Uterus (tissue), 4 donors: Measurements from ENCODE around the gene CYP3A4. TPM values are rescaled to one million over a fixed set of nuclear protein-coding genes. Genes with fewer than 3 reads are reported as not detected.

Source experiments
- DNase-seq, 2 donors: peaks; one replicate each; pipeline ENCODE4 v3.0.0-alpha.2; 2019 to 2020
- H3K27ac ChIP-seq, 2 donors: fragments of 200-600 bp; sonication (generic); 1 replicate in 1 of 2; 2 replicates in 1 of 2; pipeline ENCODE4 v1.5.1; 2016 to 2018
- H3K27me3 ChIP-seq, 2 donors: fragments of 200-600 bp; sonication (generic); one replicate each; pipeline ENCODE4 v1.5.1; 2018 to 2019; ENCODE audit warnings: control low read depth in 1 of 2
- H3K36me3 ChIP-seq, 2 donors: fragments of 200-600 bp; sonication (generic); one replicate each; pipeline ENCODE4 v1.5.1; 2019; ENCODE audit warnings: control low read depth in 1 of 2
- H3K4me1 ChIP-seq, 2 donors: fragments of 200-600 bp; sonication (generic); one replicate each; pipeline ENCODE4 v1.5.1; 2018 to 2019; ENCODE audit warnings: control low read depth in 1 of 2
- H3K4me3 ChIP-seq, 2 donors: fragments of 200-600 bp; sonication (generic); 1 replicate in 1 of 2; 2 replicates in 1 of 2; pipeline ENCODE4 v1.5.1; 2018 to 2019; ENCODE audit warnings: mild to moderate bottlenecking in 1 of 2
- H3K9me3 ChIP-seq, 2 donors: fragments of 200-600 bp; sonication (generic); one replicate each; pipeline ENCODE4 v1.5.1; 2019; ENCODE audit warnings: control low read depth in 1 of 2
- POLR2A ChIP-seq, 2 donors: fragments of 450-650 bp; IDR thresholded peaks; one replicate each; pipeline ENCODE4 v1.6.1; 2016; ENCODE audit warnings: antibody characterized with exemption in 2 of 2, mild to moderate bottlenecking in 1 of 2, moderate library complexity in 1 of 2
- intact Hi-C: fragments of 100-400 bp; cut with DNase I; formaldehyde crosslinking; loops from one replicate; pipeline ENCODE4 v1.15.1; 2023; ENCODE audit warnings: low total_unique reads
- small RNA-seq: library from RNA; depleted of rRNA; stranded (forward); fragments of <200 nt; gene quantifications from one replicate; pipeline ENCODE3, GENCODE V24; 2016
- total RNA-seq, 4 donors: library from RNA; depleted of rRNA in 3 of 4; stranded (reverse); fragments of >200 nt in 3 of 4; gene quantifications; one replicate each; pipeline versions ENCODE4 v1.1.0 to v1.2.4, GENCODE V29; 2014 to 2023
- TF ChIP-seq, protein P1 (sequence below), 4 experiments: fragments of 200-600 bp in 2 of 4; fragments of 450-650 bp in 2 of 4; sonication (generic) in 2 of 4; IDR thresholded peaks; one replicate each; pipeline ENCODE4 v1.5.1; 2016 to 2019; ENCODE audit warnings: antibody characterized with exemption in 4 of 4, mild to moderate bottlenecking in 2 of 4, moderate library complexity in 1 of 4
- donor health status: DM: yes; HTN: yes; CAD: no.

Gene CYP3A4
- total RNA-seq, 4 donors from 2014 or later: 0.18 TPM; not detected in 3

DNA sequence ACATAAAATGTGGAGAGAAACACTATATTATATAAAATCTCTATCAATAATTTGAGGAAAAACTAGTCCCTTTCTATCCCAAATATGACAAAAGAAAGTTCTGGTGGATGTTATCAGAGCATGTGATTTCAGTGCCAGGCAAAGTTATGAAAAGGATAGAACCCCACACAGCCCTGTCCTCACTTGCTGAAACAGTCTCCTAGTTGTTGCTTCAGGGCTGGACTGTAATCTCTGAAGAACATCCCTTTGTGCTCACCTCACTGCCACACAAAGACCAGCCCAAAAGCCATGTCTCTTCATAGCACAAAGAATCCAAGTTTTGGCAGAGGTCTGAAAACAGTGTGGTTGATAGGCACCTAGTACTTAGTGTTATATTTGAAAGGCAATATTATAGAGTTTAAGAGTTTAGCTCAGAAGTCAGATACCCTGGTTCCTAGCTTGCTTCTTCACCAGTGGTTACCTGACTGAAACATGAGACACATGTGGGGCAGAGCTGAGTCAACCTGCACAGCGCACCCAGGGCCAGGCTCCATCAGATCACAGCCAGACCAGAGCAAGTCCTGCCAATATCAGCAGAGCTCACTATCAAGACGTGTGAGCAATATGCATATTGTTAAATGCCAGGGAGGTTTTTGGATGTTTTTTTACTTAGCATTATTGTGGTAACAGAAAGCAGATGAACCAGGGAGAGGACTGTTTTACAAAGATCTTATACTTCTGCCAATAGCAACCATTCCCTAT lies 74.0 kb downstream of the CYP3A4 start:
- no peaks in the 10 kb centered on the region for H3K4me1 ChIP-seq
- no peak overlapping the region for H3K27ac ChIP-seq
- intact Hi-C loops: no loop called here
- TF ChIP-seq, protein P1, sequence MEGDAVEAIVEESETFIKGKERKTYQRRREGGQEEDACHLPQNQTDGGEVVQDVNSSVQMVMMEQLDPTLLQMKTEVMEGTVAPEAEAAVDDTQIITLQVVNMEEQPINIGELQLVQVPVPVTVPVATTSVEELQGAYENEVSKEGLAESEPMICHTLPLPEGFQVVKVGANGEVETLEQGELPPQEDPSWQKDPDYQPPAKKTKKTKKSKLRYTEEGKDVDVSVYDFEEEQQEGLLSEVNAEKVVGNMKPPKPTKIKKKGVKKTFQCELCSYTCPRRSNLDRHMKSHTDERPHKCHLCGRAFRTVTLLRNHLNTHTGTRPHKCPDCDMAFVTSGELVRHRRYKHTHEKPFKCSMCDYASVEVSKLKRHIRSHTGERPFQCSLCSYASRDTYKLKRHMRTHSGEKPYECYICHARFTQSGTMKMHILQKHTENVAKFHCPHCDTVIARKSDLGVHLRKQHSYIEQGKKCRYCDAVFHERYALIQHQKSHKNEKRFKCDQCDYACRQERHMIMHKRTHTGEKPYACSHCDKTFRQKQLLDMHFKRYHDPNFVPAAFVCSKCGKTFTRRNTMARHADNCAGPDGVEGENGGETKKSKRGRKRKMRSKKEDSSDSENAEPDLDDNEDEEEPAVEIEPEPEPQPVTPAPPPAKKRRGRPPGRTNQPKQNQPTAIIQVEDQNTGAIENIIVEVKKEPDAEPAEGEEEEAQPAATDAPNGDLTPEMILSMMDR (IDR thresholded peaks at IDR 0.05): no peak
- TF ChIP-seq POLR2A (IDR thresholded peaks at IDR 0.05): no peak
- H3K4me3 ChIP-seq: no peak overlapping the region
- DNase-seq: no peak
- no peaks in the 10 kb centered on the region for H3K27me3 ChIP-seq
- peaks cover 0 to 5% of the 10 kb centered on the region in 2 donors for H3K9me3 ChIP-seq
- H3K36me3 ChIP-seq: no peaks in the 10 kb centered on the region

DNA sequence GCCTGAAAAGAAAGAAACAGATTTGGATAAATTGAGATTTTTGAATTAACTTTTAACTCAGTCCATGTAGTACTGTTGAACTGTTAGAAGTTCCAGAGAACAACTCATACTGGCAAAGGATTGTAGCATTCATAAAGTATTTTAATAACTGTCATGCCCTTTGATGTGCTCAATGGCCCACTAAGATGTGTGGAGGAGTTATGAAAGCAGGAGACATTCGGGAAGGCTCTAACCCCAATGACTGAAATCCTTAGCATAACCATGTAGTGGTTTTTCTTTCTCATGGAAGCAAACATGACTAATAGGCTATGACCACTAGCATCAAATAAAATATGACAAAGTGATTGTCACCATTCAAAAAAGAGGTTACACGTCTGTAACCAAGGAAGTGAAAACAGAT lies 74.7 kb downstream of the CYP3A4 start:
- DNase-seq: no peak
- no peak overlapping the region for H3K4me3 ChIP-seq
- intact Hi-C loops: no loop called here
- peaks cover 0 to 5% of the 10 kb centered on the region in 2 donors for H3K9me3 ChIP-seq
- H3K36me3 ChIP-seq: no peaks in the 10 kb centered on the region
- no peaks in the 10 kb centered on the region for H3K27me3 ChIP-seq
- no peak for TF ChIP-seq POLR2A (IDR thresholded peaks at IDR 0.05)
- TF ChIP-seq, protein P1 (IDR thresholded peaks at IDR 0.05): no peak
- H3K4me1 ChIP-seq: no peaks in the 10 kb centered on the region
- no peak overlapping the region for H3K27ac ChIP-seq

DNA sequence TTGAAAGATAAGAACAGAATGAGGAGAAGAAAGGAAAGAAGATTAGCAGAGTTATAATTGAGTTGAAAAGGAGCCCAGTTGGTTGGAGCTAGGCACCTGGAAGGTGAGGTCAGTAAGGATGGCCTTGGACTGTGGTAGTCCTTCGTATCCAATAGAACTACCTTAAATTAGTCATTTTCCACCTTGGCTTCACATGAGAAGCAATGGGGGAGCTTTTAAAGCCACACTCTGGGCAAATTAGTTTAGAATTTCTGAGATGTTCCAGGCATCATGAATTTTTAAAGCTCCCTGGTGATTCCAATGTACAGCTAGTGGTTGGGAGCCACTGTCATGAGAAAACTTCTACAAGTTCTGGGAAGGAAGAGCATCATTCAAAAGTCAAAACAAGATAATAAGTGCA lies 76.9 kb downstream of the CYP3A4 start:
- intact Hi-C loops: no loop called here
- TF ChIP-seq, protein P1 (IDR thresholded peaks at IDR 0.05): no peak
- no peak for TF ChIP-seq POLR2A (IDR thresholded peaks at IDR 0.05)
- Histone ChIP-seq H3K27me3 (no peaks in the 10 kb centered on the region), H3K9me3 (peaks cover 0 to 5% of the 10 kb centered on the region in 2 donors), H3K27ac (no peak overlapping the region), H3K36me3 (no peaks in the 10 kb centered on the region), H3K4me3 (no peak overlapping the region), H3K4me1 (no peaks in the 10 kb centered on the region)
- DNase-seq: no peak

Small RNA genes within 50 kb of the gene (small RNA-seq; reads per million reads assigned to genes)
- gene CYP3A137P: not detected

Other genes with a start within 250 kb of the CYP3A4 start
- gene FAM200A, start 232.1 kb downstream of the CYP3A4 start, total RNA-seq: 10 to 100 TPM in 1 of 4 donors, 1 to 10 TPM in 3; 1.3 to 22.6 (median 5.1) TPM
- 100 to 1,000 TPM in 2 of 4 donors, 10 to 100 TPM in 2; 37.1 to 142 (median 99.9) TPM for gene ZNF655, start 225.5 kb downstream of the CYP3A4 start, total RNA-seq
- gene TMEM225B, start 185.9 kb downstream of the CYP3A4 start, total RNA-seq: 1 to 10 TPM in 1 of 4 donors, under 1 TPM in 3; 0.29 to 2.2 (median 0.66) TPM
- gene ZSCAN25, start 167.2 kb downstream of the CYP3A4 start, total RNA-seq: 10 to 100 TPM in 3 of 4 donors, 1 to 10 TPM in 1; 6.8 to 26.9 (median 22.8) TPM
- 10 to 100 TPM in 1 of 4 donors, 1 to 10 TPM in 1, under 1 TPM in 1, not detected in 1; 0.51 to 17.3 (median 4.4) TPM for gene CYP3A5, start 104.2 kb downstream of the CYP3A4 start, total RNA-seq
- under 1 TPM in 1 of 4 donors, not detected in 3; 0.91 TPM for gene CYP3A7, start 49.0 kb downstream of the CYP3A4 start, total RNA-seq
- under 1 TPM in 1 of 4 donors, not detected in 3; 0.28 TPM for gene CYP3A43, start 43.8 kb upstream of the CYP3A4 start, total RNA-seq
- gene OR2AE1, start 92.8 kb upstream of the CYP3A4 start, total RNA-seq: not detected
- gene TRIM4, start 135.3 kb upstream of the CYP3A4 start, total RNA-seq: 10 to 100 TPM; 22.6 to 51.7 (median 44.3) TPM
- gene GJC3, start 145.4 kb upstream of the CYP3A4 start, total RNA-seq: under 1 TPM in 1 of 4 donors, not detected in 3; 0.79 TPM
- gene AZGP1, start 191.8 kb upstream of the CYP3A4 start, total RNA-seq: not detected
- 10 to 100 TPM; 20.9 to 96.7 (median 53.6) TPM for gene ZKSCAN1, start 231.4 kb upstream of the CYP3A4 start, total RNA-seq